Hepatocyte (in vitro differentiated cells): ENCODE measurements around the gene PSMA6.

Experiments
- EZH2 ChIP-seq: fragments of 200-600 bp; sonication (generic); IDR thresholded peaks from 2 replicates; pipeline ENCODE4 v1.6.1; 2016; ENCODE audit warnings: antibody characterized with exemption, mild to moderate bottlenecking, borderline replicate concordance
- TF ChIP-seq, protein P1 (sequence below): fragments of 200-600 bp; sonication (generic); IDR thresholded peaks from 2 replicates; pipeline ENCODE4 v1.5.1; 2016; ENCODE audit warnings: antibody characterized with exemption, mild to moderate bottlenecking; ENCODE audit not compliant: poor library complexity

DNA sequence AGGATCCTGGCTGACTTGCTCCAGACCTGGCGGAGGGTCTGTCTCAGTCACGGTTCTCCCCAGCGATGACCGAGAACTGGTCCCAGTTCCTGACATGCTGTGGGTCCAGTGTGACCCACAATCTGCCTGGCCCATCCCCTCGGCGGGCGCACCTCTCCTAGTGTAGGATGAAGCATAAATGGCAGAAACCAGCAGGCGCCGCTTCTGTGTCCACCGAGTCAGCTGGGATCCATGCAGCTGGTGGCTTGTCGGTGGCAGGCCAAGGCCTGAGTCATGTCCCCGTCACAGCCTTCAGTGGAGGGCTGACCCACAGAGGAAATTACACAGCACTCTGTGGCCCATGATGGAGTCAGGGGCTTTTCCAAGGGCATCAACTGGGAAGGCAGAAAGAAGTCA lies 73.9 kb downstream of the PSMA6 start:
- TF ChIP-seq, protein P1, sequence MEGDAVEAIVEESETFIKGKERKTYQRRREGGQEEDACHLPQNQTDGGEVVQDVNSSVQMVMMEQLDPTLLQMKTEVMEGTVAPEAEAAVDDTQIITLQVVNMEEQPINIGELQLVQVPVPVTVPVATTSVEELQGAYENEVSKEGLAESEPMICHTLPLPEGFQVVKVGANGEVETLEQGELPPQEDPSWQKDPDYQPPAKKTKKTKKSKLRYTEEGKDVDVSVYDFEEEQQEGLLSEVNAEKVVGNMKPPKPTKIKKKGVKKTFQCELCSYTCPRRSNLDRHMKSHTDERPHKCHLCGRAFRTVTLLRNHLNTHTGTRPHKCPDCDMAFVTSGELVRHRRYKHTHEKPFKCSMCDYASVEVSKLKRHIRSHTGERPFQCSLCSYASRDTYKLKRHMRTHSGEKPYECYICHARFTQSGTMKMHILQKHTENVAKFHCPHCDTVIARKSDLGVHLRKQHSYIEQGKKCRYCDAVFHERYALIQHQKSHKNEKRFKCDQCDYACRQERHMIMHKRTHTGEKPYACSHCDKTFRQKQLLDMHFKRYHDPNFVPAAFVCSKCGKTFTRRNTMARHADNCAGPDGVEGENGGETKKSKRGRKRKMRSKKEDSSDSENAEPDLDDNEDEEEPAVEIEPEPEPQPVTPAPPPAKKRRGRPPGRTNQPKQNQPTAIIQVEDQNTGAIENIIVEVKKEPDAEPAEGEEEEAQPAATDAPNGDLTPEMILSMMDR, result no peak
- no peak for TF ChIP-seq EZH2
